H1 (cell line): ENCODE data around the gene MAD2L2. TPM values are rescaled to one million over a fixed set of nuclear protein-coding genes. Genes with fewer than 3 reads are reported as not detected.

Source experiments
- CTCF ChIA-PET: fragments of 300-600 bp; sonication (Branson Sonifier 250); formaldehyde crosslinking; loops from one replicate; lab custom pipeline; 2021; ENCODE audit not compliant: partially characterized antibody; lab: Charles Lee
- POLR2A ChIA-PET: fragments of 300-600 bp; sonication (Branson Sonifier 250); formaldehyde crosslinking; loops from one replicate; lab custom pipeline; 2021; ENCODE audit warnings: inconsistent platforms; ENCODE audit not compliant: partially characterized antibody; lab: Charles Lee
- DNase-seq, 2 experiments: peaks; one replicate each; pipeline versions ENCODE4 v3.0.0 to v3.0.0-alpha.2; 2010 to 2022; ENCODE audit warnings: low spot score in 2 of 2, low read depth in 1 of 2, mixed read lengths in 1 of 2
- FAIRE-seq: peaks from 2 replicates; lab custom pipeline; 2011; peaks lifted over from hg19 to GRCh38; lab: Jason Lieb, UNC
- H2AFZ ChIP-seq: 2 replicates; pipeline ENCODE4 v1.8.1; 2012; ENCODE audit warnings: low read length, inconsistent platforms
- H2AK5ac ChIP-seq: 2 replicates; pipeline ENCODE4 v1.6.1; 2013; ENCODE audit warnings: low read depth, low read length
- H2BK120ac ChIP-seq: replicated peaks from 2 replicates; pipeline ENCODE3; 2013; ENCODE audit warnings: low read depth, low read length, inconsistent platforms
- H2BK12ac ChIP-seq: 2 replicates; pipeline ENCODE4 v1.6.1; 2013; ENCODE audit warnings: low read depth, low read length
- H2BK15ac ChIP-seq: 2 replicates; pipeline ENCODE4 v1.6.1; 2013; ENCODE audit warnings: low read length
- H2BK20ac ChIP-seq: 2 replicates; pipeline ENCODE4 v1.6.1; 2013; ENCODE audit warnings: low read length
- H2BK5ac ChIP-seq: 2 replicates; pipeline ENCODE4 v1.6.1; 2013; ENCODE audit warnings: low read depth, low read length
- H3K14ac ChIP-seq: 2 replicates; pipeline ENCODE4 v1.6.1; 2013; ENCODE audit warnings: inconsistent platforms; ENCODE audit not compliant: insufficient read length
- H3K18ac ChIP-seq: 2 replicates; pipeline ENCODE4 v1.6.1; 2013; ENCODE audit warnings: low read length; ENCODE audit errors: extremely low read depth
- H3K23ac ChIP-seq: 2 replicates; pipeline ENCODE4 v1.6.1; 2013; ENCODE audit warnings: inconsistent platforms; ENCODE audit not compliant: insufficient read length
- H3K23me2 ChIP-seq: 2 replicates; pipeline ENCODE4 v1.6.1; 2013; ENCODE audit warnings: low read depth, low read length
- H3K27ac ChIP-seq: 2 replicates; pipeline ENCODE4 v1.6.1; 2011; ENCODE audit warnings: low read depth, low read length, inconsistent platforms
- H3K27me3 ChIP-seq, 4 experiments: replicated peaks in 1 of 4; 1 replicate in 1 of 4; 2 replicates in 3 of 4; pipeline versions ENCODE4 v1.6.1 to v1.8.1; 2011 to 2013; ENCODE audit warnings: low read length in 3 of 4, mild to moderate bottlenecking in 3 of 4, inconsistent platforms in 2 of 4, mixed read lengths in 2 of 4, moderate library complexity in 1 of 4; ENCODE audit not compliant: control insufficient read depth in 3 of 4, insufficient read depth in 3 of 4; ENCODE audit errors: extremely low read depth in 1 of 4
- H3K36me3 ChIP-seq, 4 experiments: 2 replicates each; pipeline versions ENCODE4 v1.6.1 to v1.8.1; 2011 to 2013; ENCODE audit warnings: mild to moderate bottlenecking in 4 of 4, low read length in 3 of 4, moderate library complexity in 2 of 4, control low read depth in 1 of 4, inconsistent platforms in 1 of 4; ENCODE audit not compliant: insufficient read depth in 4 of 4, control insufficient read depth in 2 of 4
- H3K4ac ChIP-seq: replicated peaks from 2 replicates; pipeline ENCODE3; 2013; ENCODE audit warnings: low read length, low read depth, mixed read lengths, inconsistent platforms; ENCODE audit not compliant: insufficient read length
- H3K4me1 ChIP-seq, 4 experiments: replicated peaks in 1 of 4; 1 replicate in 1 of 4; 2 replicates in 3 of 4; pipeline versions ENCODE4 v1.6.1 to v1.8.1; 2011 to 2013; ENCODE audit warnings: low read length in 3 of 4, inconsistent platforms in 2 of 4, mixed read lengths in 1 of 4; ENCODE audit not compliant: insufficient read depth in 4 of 4, control insufficient read depth in 3 of 4
- H3K4me2 ChIP-seq, 2 experiments: 2 replicates each; pipeline versions ENCODE4 v1.6.1 to v1.8.1; 2011 to 2013; ENCODE audit warnings: low read depth in 2 of 2, low read length in 2 of 2, control low read depth in 1 of 2, inconsistent platforms in 1 of 2, mild to moderate bottlenecking in 1 of 2; ENCODE audit not compliant: insufficient read depth in 1 of 2
- H3K4me3 ChIP-seq, 4 experiments: fragments of 200-600, 300-600 bp in 1 of 4; sonication (generic), shearing (Covaris generic), sonication (Bioruptor Twin) in 1 of 4; 2 replicates each; pipeline versions ENCODE4 v1.5.1 to v1.8.1; 2011 to 2016; ENCODE audit warnings: low read length in 4 of 4, low read depth in 3 of 4, control low read depth in 2 of 4, inconsistent platforms in 2 of 4, mild to moderate bottlenecking in 2 of 4, mixed read lengths in 1 of 4, moderate library complexity in 1 of 4; ENCODE audit not compliant: insufficient read depth in 2 of 4; ENCODE audit errors: extremely low read depth in 1 of 4
- H3K56ac ChIP-seq: replicated peaks from 2 replicates; pipeline ENCODE3; 2013; ENCODE audit warnings: low read depth, mild to moderate bottlenecking, mixed read lengths, low read length, inconsistent platforms; ENCODE audit not compliant: insufficient read length
- H3K79me1 ChIP-seq: 2 replicates; pipeline ENCODE4 v1.6.1; 2013; ENCODE audit warnings: low read depth, low read length, control low read depth
- H3K79me2 ChIP-seq, 2 experiments: 2 replicates each; pipeline versions ENCODE4 v1.6.1 to v1.8.1; 2012 to 2013; ENCODE audit warnings: low read length in 2 of 2, mild to moderate bottlenecking in 2 of 2, inconsistent platforms in 1 of 2; ENCODE audit not compliant: insufficient read depth in 2 of 2, control insufficient read depth in 1 of 2
- H3K9ac ChIP-seq, 4 experiments: replicated peaks in 1 of 4; 1 replicate in 1 of 4; 2 replicates in 3 of 4; pipeline versions ENCODE4 v1.6.1 to v1.8.1; 2011 to 2013; ENCODE audit warnings: low read depth in 3 of 4, low read length in 3 of 4, control low read depth in 2 of 4, mild to moderate bottlenecking in 2 of 4, moderate library complexity in 2 of 4, inconsistent platforms in 1 of 4; ENCODE audit errors: extremely low read depth in 1 of 4
- H3K9me3 ChIP-seq, 2 experiments: 2 replicates each; pipeline versions ENCODE4 v1.6.1 to v1.8.1; 2012 to 2013; ENCODE audit warnings: mild to moderate bottlenecking in 2 of 2, moderate library complexity in 2 of 2, control low read depth in 1 of 2, inconsistent platforms in 1 of 2, low read depth in 1 of 2, low read length in 1 of 2, mixed read lengths in 1 of 2; ENCODE audit not compliant: insufficient read depth in 2 of 2
- H4K20me1 ChIP-seq, 2 experiments: replicated peaks in 1 of 2; 2 replicates each; pipeline versions ENCODE3 to v1.8.1; 2011 to 2013; ENCODE audit warnings: inconsistent platforms in 2 of 2, low read length in 2 of 2, mild to moderate bottlenecking in 1 of 2; ENCODE audit not compliant: insufficient read depth in 2 of 2, control insufficient read depth in 1 of 2
- H4K5ac ChIP-seq: 2 replicates; pipeline ENCODE4 v1.6.1; 2013; ENCODE audit warnings: low read length, low read depth, mixed read lengths, inconsistent platforms; ENCODE audit not compliant: insufficient read length
- H4K8ac ChIP-seq: 2 replicates; pipeline ENCODE4 v1.8.0; 2013; ENCODE audit warnings: mild to moderate bottlenecking, moderate library complexity, low read length, inconsistent platforms; ENCODE audit not compliant: insufficient read depth; ENCODE audit errors: extremely low read depth
- H4K91ac ChIP-seq: replicated peaks from 2 replicates; pipeline ENCODE3; 2013; ENCODE audit warnings: low read length, mixed read lengths, inconsistent platforms; ENCODE audit not compliant: insufficient read length
- BACH1 ChIP-seq: IDR thresholded peaks from 2 replicates; pipeline ENCODE4 v1.6.1; 2012; ENCODE audit warnings: low read length, improper control_type of control experiment
- EZH2 ChIP-seq: fragments of 200-600 bp; sonication (generic); IDR thresholded peaks from 2 replicates; pipeline ENCODE4 v1.7.1; 2012; ENCODE audit warnings: low read depth, mild to moderate bottlenecking, moderate library complexity, low read length, inconsistent platforms; ENCODE audit not compliant: severe bottlenecking
- POLR2A ChIP-seq, 2 experiments: IDR thresholded peaks; 1 replicate in 1 of 2; 2 replicates in 1 of 2; pipeline ENCODE4 v1.6.1; 2011; ENCODE audit warnings: low read depth in 2 of 2, low read length in 2 of 2, mild to moderate bottlenecking in 2 of 2; ENCODE audit errors: control extremely low read depth in 1 of 2
- WGBS, 2 experiments: shearing (Covaris generic) in 1 of 2; methylation state at CpG; one replicate each; pipeline versions ENCODE4 v1.1.6 to v1.1.7; 2013 to 2015; ENCODE audit warnings: low lambda C conversion rate in 2 of 2, mixed read lengths in 2 of 2, inconsistent platforms in 1 of 2, low coverage in 1 of 2, missing lambda C conversion rate in 1 of 2; ENCODE audit not compliant: insufficient replicate concordance in 2 of 2, insufficient coverage in 1 of 2, insufficient read length in 1 of 2; ENCODE audit errors: extremely low coverage in 1 of 2, missing lambda C conversion rate in 1 of 2; 5-methylcytosine and 5-hydroxymethylcytosine counted together
- polyA plus RNA-seq, 7 experiments: library from polyadenylated mRNA; depleted of rRNA in 3 of 7; stranded (reverse) in 5 of 7; unstranded in 2 of 7; fragments of >200 nt in 5 of 7; fragments of 200-250 nt in 2 of 7; gene quantifications; 1 replicate in 5 of 7; 2 replicates in 1 of 7; 4 replicates in 1 of 7; pipeline versions ENCODE4 v1.2.1 to v1.2.3, GENCODE V29; 2011 to 2013; ENCODE audit warnings: missing spikeins in 2 of 7, mixed read lengths in 2 of 7
- total RNA-seq: library from RNA; stranded (reverse); fragmentation: NEBNext Ultra II Directional; extraction: Animal tissue kit (Norgen Biotek cat#: 25700); gene quantifications from 2 replicates; pipeline ENCODE4 v1.2.1, GENCODE V29; 2021

MAD2L2 gene
- total and polyA plus RNA-seq, 2 of the 8 experiments (the other 6 are each of a cell fraction or from before 2014, with no cell fraction given) = 310 to 469 TPM

DNA sequence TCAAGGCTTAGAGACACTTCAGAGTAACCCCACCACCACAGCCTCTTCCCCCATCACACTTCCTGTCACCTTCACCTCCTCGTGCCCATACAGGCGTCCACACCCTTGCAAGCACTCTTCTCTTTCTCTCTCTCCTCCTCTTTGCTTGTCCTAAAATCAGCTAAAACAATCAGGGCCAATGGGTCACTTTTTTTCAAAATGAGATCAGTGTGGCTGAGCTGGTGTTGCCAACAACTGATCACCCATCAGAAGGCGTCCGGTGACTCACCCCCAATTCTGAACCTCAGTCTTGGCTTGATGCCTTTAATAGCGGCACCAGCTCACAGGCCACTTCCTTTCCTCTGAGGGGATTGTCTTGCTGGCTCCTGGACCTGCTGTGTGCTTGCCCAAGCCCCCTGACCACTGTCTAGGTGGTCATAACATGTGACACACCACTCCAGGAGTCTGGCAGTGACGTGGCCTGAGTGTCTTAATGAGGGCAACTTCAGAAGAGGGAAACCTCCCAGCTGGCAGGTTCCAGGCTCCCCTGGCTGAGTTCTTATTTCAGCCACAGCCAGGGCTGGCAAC lies 12.2 kb upstream of the MAD2L2 start:
- Histone ChIP-seq H3K9me3 (no peaks in the 10 kb centered on the region), H3K27ac (no peak overlapping the region), H2BK12ac (peak overlapping the region; percentile 18; the same call in 1 of the 2 replicates), H3K4me2 (peak overlapping the region; percentile 71 to 80; a peak in 3 of 4 replicates), H3K36me3 (no peaks in the 10 kb centered on the region), H3K56ac (no peak overlapping the region), H3K79me2 (peaks cover 8 to 55% of the 10 kb centered on the region in 2 experiments), H3K23me2 (peaks cover 23% of the 10 kb centered on the region), H2AK5ac (no peak overlapping the region; the same call in 1 of the 2 replicates), H3K14ac (no peak overlapping the region), H2BK15ac (peak overlapping the region; percentile 53; the same call in 1 of the 2 replicates), H2BK5ac (peak overlapping the region; percentile 48; the same call in 1 of the 2 replicates), H4K8ac (no peak overlapping the region), H3K4me3 (peak overlapping the region in 3 of 4 experiments; percentile 75 to 99 (median 79); a peak in 4 of 8 replicates), H3K23ac (no peak overlapping the region), H4K91ac (no peak overlapping the region), H3K18ac (peak overlapping the region; percentile 68; the same call in 1 of the 2 replicates), H2BK120ac (no peak overlapping the region), H4K5ac (no peak overlapping the region), H2BK20ac (peak overlapping the region; percentile 86; the same call in 1 of the 2 replicates), H3K4me1 (peaks cover 8 to 38% (median 26%) of the 10 kb centered on the region in 4 experiments), H3K9ac (peak overlapping the region in 1 of 4 experiments; percentile 33; a peak in 1 of 7 replicates), H2AFZ (no peak overlapping the region), H4K20me1 (peaks cover 0 to 4% of the 10 kb centered on the region in 2 experiments), H3K4ac (no peak overlapping the region), H3K27me3 (peaks cover 0 to 2% (median 0%) of the 10 kb centered on the region in 4 experiments; a peak in 2 of 7 replicates), H3K79me1 (peaks cover 19% of the 10 kb centered on the region)
- 62% methylated on average over 6 of the region's 6 CpGs; no CpG with 5 or more reads in 1 of the 2 experiments for WGBS, 2 experiments
- no peak for FAIRE-seq
- no peak for DNase-seq
- ChIA-PET POLR2A (interaction anchor here (1.0 to 32.0 kb wide), 10 partner anchors 17 to 216 kb away, joined by 3 to 1025 read pairs (median 4); partner anchors contain the start of genes AGTRAP, FBXO2, FBXO6 and MAD2L2), CTCF (interaction anchor here (1.5 to 7.3 kb wide), 7 partner anchors 8 to 56 kb away, joined by 5 to 129 read pairs (median 11); partner anchors contain the start of gene FBXO6)
- TF ChIP-seq EZH2 (peak; percentile 21), POLR2A (IDR thresholded peaks at IDR 0.05; ENCODE audit: control extremely low read depth in 1 of 2, low read depth in 2 of 2, low read length in 2 of 2) (0 out of 3 replicates have a peak, but pooled peaks of 1 of the 2 experiments have one; percentile 8), BACH1 (no peak)
